HepG2 (cell line): ENCODE results near the gene TSHZ2.

Experiments
- ADNP ChIP-seq: sonication (generic); formaldehyde crosslinking; IDR thresholded peaks from 2 replicates; pipeline ENCODE4 v1.4.0; 2020; ENCODE audit warnings: missing genetic modification reagents
- MAFK ChIP-seq, 2 experiments: IDR thresholded peaks in 1 of 2; conservative IDR thresholded peaks in 1 of 2; 2 replicates each; pipeline ENCODE4 v1.6.1; 2011; ENCODE audit warnings: improper control_type of control experiment in 2 of 2, low read length in 2 of 2
- NR2C2 ChIP-seq: sonication (generic); formaldehyde crosslinking; IDR thresholded peaks from 2 replicates; pipeline ENCODE4 v1.4.0; 2020; ENCODE audit warnings: missing genetic modification reagents, mild to moderate bottlenecking, moderate library complexity, borderline replicate concordance
- TF ChIP-seq, protein P1 (sequence below): sonication (generic); formaldehyde crosslinking; IDR thresholded peaks from 2 replicates; pipeline ENCODE4 v1.4.0; 2020; ENCODE audit warnings: missing genetic modification reagents
- TF ChIP-seq, protein P2 (sequence below): sonication (generic); formaldehyde crosslinking; IDR thresholded peaks from 2 replicates; pipeline ENCODE4 v1.4.0; 2020; ENCODE audit warnings: mild to moderate bottlenecking, missing genetic modification reagents

DNA sequence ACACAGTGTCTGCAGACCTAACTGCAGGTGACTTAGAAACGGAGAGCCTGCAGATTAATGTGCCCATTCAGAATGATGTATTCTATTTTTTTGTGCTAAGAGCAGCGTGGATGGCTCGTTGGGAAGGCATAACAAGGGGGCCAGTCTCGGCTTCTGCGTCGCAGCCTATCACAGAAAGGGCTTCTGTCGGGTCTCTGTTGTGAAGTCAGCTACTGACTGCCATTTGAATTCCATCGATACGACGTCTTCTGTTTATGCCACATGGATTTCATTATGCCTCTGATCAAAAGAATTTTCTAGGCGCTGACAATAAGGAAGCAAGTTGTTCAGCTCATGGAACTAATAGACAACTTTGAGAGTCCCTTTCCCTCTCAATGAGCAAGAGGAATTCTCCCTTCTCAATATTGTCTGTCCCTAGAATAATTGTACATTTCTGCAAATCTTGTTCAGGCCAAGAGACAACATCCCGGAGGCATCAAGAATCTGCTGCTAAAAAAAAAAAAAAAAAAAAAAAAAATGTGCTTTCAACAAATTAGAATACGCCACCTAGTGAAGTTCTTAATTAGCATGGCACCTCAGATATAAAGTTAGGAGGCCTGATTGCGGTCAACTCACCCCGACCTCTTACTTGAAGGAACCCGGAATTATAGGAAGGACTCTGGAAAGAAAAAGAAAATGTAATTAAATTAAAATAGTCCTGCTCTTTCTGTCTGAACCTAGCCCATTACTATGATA, 223.9 kb downstream of the TSHZ2 start:
- TF ChIP-seq MAFK (conservative IDR thresholded peaks at IDR 0.05 in 1 of 2, IDR thresholded peaks at IDR 0.05 in 1 of 2; ENCODE audit: low read length in 2 of 2) = no peak
- no peak for TF ChIP-seq ADNP (CRISPR knock-in tag)
- TF ChIP-seq NR2C2 (CRISPR knock-in tag) = no peak
- TF ChIP-seq, protein P1, sequence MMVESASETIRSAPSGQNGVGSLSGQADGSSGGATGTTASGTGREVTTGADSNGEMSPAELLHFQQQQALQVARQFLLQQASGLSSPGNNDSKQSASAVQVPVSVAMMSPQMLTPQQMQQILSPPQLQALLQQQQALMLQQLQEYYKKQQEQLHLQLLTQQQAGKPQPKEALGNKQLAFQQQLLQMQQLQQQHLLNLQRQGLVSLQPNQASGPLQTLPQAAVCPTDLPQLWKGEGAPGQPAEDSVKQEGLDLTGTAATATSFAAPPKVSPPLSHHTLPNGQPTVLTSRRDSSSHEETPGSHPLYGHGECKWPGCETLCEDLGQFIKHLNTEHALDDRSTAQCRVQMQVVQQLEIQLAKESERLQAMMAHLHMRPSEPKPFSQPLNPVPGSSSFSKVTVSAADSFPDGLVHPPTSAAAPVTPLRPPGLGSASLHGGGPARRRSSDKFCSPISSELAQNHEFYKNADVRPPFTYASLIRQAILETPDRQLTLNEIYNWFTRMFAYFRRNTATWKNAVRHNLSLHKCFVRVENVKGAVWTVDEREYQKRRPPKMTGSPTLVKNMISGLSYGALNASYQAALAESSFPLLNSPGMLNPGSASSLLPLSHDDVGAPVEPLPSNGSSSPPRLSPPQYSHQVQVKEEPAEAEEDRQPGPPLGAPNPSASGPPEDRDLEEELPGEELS = no peak
- TF ChIP-seq, protein P2, sequence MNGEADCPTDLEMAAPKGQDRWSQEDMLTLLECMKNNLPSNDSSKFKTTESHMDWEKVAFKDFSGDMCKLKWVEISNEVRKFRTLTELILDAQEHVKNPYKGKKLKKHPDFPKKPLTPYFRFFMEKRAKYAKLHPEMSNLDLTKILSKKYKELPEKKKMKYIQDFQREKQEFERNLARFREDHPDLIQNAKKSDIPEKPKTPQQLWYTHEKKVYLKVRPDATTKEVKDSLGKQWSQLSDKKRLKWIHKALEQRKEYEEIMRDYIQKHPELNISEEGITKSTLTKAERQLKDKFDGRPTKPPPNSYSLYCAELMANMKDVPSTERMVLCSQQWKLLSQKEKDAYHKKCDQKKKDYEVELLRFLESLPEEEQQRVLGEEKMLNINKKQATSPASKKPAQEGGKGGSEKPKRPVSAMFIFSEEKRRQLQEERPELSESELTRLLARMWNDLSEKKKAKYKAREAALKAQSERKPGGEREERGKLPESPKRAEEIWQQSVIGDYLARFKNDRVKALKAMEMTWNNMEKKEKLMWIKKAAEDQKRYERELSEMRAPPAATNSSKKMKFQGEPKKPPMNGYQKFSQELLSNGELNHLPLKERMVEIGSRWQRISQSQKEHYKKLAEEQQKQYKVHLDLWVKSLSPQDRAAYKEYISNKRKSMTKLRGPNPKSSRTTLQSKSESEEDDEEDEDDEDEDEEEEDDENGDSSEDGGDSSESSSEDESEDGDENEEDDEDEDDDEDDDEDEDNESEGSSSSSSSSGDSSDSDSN (CRISPR knock-in tag) = no peak
